Measurements from ENCODE around the gene TP53TG3E.
A peak's percentile ranks its signal among the peaks of the same experiment; 100 is the strongest.
"Not testable (repeated sequence)": the region's sequence is repeated elsewhere in the genome, so short reads cannot be mapped to it uniquely, and the experiment has no call there.

The TP53TG3E gene
- total RNA-seq = 0 reads per million in 17 experiments

- DNase-seq = not testable (repeated sequence)
Measured at GRCh38 chr16:33304006-33304405, at the start of gene TP53TG3E. Gene TP53TG3E (plus strand): TSS chr16:33304306. CDS start chr16:33304374, 68 bp downstream.

GRCh38 chr16:33336226-33337012 is 32.3 kb downstream of the TP53TG3E start:
- peak in 2 of 4 experiments; percentile 2 for DNase-seq

GRCh38 chr16:33337627-33338542 is 33.8 kb downstream of the TP53TG3E start:
- DNase-seq = peak in 2 of 4 experiments; percentile 2 to 7

GRCh38 chr16:33338543-33338951 is 34.4 kb downstream of the TP53TG3E start:
- peak in 2 of 4 experiments; percentile 0 to 1 for DNase-seq

GRCh38 chr16:33339093-33340061 is 35.3 kb downstream of the TP53TG3E start:
- DNase-seq = peak in 3 of 4 experiments; percentile 2 to 14 (median 4)
